ENCODE data around the gene METTL25B. TPM values are rescaled to one million over a fixed set of nuclear protein-coding genes. Genes with fewer than 3 reads are reported as not detected.

METTL25B gene
- total RNA-seq: 36.9 to 39.2 TPM (median 39.0 TPM) in 3 replicates

DNA sequence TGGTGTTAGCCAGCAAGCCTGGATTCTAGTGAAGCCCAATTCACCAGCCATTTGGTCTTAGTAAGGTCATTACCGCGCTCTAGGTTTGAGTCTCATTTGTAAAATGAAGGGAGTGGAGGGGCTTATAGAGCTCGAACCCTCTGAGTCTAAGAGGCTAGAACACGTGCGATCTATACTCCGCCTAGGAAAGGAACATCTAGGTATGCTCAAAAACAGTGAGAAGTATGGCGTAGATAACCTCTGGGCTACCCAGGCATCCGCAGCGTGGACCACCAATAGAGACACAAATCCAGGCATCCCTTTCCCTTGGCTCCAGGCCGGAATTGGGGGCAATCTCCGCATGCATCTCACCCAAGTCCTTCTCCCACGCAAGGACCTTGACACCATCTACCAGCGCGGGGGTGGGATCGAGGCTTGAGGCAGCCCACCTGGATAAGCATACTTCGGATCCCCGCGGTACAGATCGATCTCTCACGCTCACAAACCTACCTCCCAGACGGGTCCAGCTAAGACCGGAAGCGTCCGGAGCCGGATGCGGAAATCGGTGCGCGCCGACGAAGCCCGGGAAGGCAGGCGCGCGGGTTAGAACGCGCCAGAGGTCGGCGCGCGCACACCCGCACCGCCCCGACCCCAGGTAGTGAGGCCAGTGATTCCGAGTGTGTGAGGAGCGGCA, at the start of gene METTL25B:
METTL25B (plus strand) TSS at position 544 of the 673 bp plus-strand sequence. CDS start 636 bp downstream, outside the sequence.
- peak within 1 kb of the TSS; percentile 99 for H3K27ac Mint-ChIP-seq

DNA sequence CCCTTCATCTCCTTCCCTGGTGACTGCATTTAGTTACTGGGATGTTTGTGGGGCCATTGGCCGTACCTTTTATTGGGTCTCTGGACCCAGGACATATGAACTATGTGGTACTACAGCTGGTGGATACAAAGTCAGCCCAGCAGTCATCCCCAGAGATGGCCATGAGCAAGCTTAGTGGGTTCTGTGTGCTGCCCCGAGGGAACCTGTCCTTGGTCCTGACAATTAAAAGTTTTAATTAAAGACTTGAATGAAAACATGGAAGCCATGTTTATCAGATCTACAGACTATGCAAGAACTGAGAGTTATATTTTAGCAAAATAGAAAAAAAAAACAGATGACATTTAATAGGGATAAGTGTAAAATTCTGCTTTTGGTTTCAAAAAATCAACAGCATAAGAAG, 48.2 kb upstream of the METTL25B start:
- Mint-ChIP-seq H3K4me1 (peaks cover 24% of the 10 kb centered on the region), H3K27ac (no peak overlapping the region), H3K4me3 (no peak overlapping the region), H3K27me3 (ENCODE audit: low read depth) (peaks cover 26% of the 10 kb centered on the region), H3K9me3 (no peaks in the 10 kb centered on the region), H3K36me3 (no peaks in the 10 kb centered on the region)
- TF ChIP-seq, protein P1, sequence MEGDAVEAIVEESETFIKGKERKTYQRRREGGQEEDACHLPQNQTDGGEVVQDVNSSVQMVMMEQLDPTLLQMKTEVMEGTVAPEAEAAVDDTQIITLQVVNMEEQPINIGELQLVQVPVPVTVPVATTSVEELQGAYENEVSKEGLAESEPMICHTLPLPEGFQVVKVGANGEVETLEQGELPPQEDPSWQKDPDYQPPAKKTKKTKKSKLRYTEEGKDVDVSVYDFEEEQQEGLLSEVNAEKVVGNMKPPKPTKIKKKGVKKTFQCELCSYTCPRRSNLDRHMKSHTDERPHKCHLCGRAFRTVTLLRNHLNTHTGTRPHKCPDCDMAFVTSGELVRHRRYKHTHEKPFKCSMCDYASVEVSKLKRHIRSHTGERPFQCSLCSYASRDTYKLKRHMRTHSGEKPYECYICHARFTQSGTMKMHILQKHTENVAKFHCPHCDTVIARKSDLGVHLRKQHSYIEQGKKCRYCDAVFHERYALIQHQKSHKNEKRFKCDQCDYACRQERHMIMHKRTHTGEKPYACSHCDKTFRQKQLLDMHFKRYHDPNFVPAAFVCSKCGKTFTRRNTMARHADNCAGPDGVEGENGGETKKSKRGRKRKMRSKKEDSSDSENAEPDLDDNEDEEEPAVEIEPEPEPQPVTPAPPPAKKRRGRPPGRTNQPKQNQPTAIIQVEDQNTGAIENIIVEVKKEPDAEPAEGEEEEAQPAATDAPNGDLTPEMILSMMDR (IDR thresholded peaks at IDR 0.05; ENCODE audit: unreplicated experiment): no peak
- DNase-seq (ENCODE audit: low spot score in 2 of 2, unreplicated experiment in 2 of 2): no peak

More for the DNA sequence above, at the start of gene METTL25B:
- Mint-ChIP-seq H3K27me3 (ENCODE audit: low read depth) (no peaks in the 10 kb centered on the region), H3K4me3 (no peak within 1 kb of the TSS), H3K4me1 (peaks cover 15% of the 10 kb centered on the region), H3K9me3 (no peaks in the 10 kb centered on the region), H3K36me3 (peaks cover 18% of the 10 kb centered on the region)
- DNase-seq (ENCODE audit: low spot score in 2 of 2, unreplicated experiment in 2 of 2): peak; percentile 58 to 79
- TF ChIP-seq, protein P1 (IDR thresholded peaks at IDR 0.05; ENCODE audit: unreplicated experiment): no peak

DNA sequence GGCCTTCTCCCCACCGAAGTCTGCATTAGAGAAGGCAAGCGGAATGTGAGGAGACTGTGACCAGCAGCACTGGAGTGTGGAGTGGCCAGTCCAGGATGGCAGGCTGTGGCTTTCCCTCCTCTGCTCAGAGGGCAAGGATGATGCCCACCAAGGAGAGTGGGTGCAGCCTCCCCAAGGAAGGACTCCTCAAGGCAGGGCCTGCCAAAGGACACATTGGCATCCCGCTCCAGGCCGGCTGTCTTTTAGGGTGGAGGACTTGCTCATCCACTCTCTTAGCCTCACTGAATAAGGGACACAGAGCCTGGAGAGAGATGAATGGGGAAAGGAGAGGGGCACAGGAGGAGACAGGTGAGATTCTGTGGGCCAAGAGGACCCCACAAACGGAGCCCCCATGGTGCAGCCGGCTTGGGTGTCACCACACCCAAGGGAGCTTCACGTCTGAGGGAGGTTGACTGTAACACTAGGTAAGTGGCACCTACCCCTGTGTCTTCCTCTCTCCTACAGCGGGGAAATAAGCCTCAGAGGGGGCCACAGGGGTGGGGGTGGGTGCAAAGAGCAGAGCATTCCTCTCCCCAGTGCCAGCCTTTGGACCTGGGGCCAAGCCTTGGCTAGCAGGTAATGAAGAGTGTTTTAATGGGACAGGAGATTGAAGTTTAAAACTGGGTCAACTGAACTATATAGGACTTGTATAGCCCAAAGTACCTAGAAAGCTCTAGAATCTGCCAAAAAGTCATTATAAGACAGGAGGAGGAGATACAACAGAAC, 46.9 kb upstream of the METTL25B start:
- no peak overlapping the region for H3K4me3 Mint-ChIP-seq
- H3K4me1 Mint-ChIP-seq: peaks cover 12% of the 10 kb centered on the region
- no peaks in the 10 kb centered on the region for H3K36me3 Mint-ChIP-seq
- H3K27ac Mint-ChIP-seq: no peak overlapping the region
- peaks cover 26% of the 10 kb centered on the region for H3K27me3 Mint-ChIP-seq (ENCODE audit: low read depth)
- DNase-seq (ENCODE audit: low spot score in 2 of 2, unreplicated experiment in 2 of 2): no peak
- no peaks in the 10 kb centered on the region for H3K9me3 Mint-ChIP-seq
- TF ChIP-seq, protein P1 (IDR thresholded peaks at IDR 0.05; ENCODE audit: unreplicated experiment): no peak

DNA sequence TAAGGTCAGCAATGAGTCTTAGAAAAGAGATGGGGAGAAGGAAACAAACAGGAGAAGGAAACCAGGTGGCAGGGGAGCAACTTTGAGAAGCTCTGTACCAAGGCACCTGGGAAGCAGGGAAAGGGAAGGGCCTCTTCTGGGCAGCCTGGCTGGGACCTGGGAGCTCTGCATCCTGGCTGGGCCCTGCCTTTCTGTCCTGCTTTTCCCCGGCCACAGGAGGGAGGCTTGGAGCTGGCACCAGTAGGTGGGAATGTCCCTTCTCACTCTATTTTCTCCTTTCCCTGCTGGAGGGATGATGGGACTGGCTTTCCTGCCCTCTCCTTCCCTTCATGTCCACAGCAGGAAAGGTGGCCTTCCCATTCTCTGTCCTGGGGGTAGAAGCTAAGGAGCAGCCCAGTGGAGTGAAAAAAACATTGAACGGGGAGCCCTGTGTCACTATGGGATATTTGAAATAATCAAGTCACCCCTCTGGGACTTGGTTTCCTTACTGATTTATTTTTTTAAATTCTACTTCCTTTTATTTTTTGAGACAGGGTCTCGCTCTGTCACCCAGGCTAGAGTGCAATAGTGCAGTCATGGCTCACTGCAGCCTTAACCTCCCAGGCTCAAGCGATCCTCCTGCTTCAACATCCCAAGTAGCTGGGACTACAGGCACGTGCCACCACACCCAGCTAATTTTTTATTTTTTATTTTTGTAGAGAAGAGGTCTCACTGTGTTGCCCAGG, 45.9 kb upstream of the METTL25B start:
- no peaks in the 10 kb centered on the region for H3K36me3 Mint-ChIP-seq
- peaks cover 24% of the 10 kb centered on the region for H3K27me3 Mint-ChIP-seq (ENCODE audit: low read depth)
- peaks cover 9% of the 10 kb centered on the region for H3K4me1 Mint-ChIP-seq
- H3K4me3 Mint-ChIP-seq: no peak overlapping the region
- DNase-seq (ENCODE audit: low spot score in 2 of 2, unreplicated experiment in 2 of 2): no peak
- TF ChIP-seq, protein P1 (IDR thresholded peaks at IDR 0.05; ENCODE audit: unreplicated experiment): no peak
- H3K27ac Mint-ChIP-seq: no peak overlapping the region
- no peaks in the 10 kb centered on the region for H3K9me3 Mint-ChIP-seq

DNA sequence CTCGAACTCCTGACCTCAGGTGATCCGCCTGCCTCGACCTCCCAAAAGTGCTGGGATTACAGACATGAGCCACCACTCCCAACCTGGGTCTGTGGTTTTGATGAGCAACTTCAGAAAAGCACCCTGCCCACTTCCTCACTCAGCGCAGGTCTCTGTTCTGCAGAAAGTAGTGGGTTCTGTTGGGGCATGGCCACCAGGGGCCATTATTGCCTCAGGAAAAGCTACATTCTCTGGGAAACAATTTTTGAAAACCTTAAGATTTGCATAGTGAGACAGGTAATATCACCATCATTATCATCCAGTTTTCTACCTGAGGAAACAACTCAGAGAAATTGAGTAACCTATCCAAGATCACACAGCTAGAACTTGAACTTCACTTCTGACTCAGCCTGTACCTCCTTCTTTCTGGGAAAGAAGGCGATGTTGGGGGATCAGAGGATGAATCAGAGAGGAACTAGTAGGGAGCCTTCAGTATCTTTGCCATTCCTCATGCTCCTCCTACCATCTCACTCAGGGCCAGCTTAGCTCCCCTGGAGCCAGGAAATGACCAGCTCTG, 44.0 kb upstream of the METTL25B start:
- Mint-ChIP-seq H3K4me1 (peaks cover 5% of the 10 kb centered on the region), H3K27me3 (ENCODE audit: low read depth) (peaks cover 13% of the 10 kb centered on the region), H3K9me3 (no peaks in the 10 kb centered on the region), H3K4me3 (no peak overlapping the region), H3K27ac (no peak overlapping the region), H3K36me3 (no peaks in the 10 kb centered on the region)
- no peak for DNase-seq (ENCODE audit: low spot score in 2 of 2, unreplicated experiment in 2 of 2)
- TF ChIP-seq, protein P1 (IDR thresholded peaks at IDR 0.05; ENCODE audit: unreplicated experiment): no peak

Measured in mesothelial cell of epicardium (in vitro differentiated cells).